ENCODE results near the gene CD8B. TPM values are rescaled to one million over a fixed set of nuclear protein-coding genes. Genes with fewer than 3 reads are reported as not detected.

Gene CD8B
- total and polyA plus RNA-seq, 2 of the 13 experiments (the other 11 are each of a cell fraction or from before 2014, with no cell fraction given) = 0.04 TPM; not detected in 1

- Histone ChIP-seq H3K36me3 (replicated peaks in 1 of 2; ENCODE audit: control insufficient read depth in 1 of 2, insufficient read depth in 2 of 2, low read length in 2 of 2) (no peaks in the 10 kb centered on the region), H3K9me3 (ENCODE audit: low read length) (peaks cover 14% of the 10 kb centered on the region), H3K4me1 (ENCODE audit: insufficient read depth, low read length) (peaks cover under 1% of the 10 kb centered on the region), H3K27me3 (ENCODE audit: control insufficient read depth in 1 of 2, insufficient read depth in 2 of 2, low read length in 2 of 2) (peaks cover 0 to 5% of the 10 kb centered on the region in 2 experiments; a peak in 2 of 5 replicates), H2AFZ (ENCODE audit: low read length) (no peak overlapping the region), H3K9ac (ENCODE audit: insufficient read depth, low read depth, low read length) (no peak overlapping the region), H3K4me2 (ENCODE audit: low read depth, low read length) (no peak overlapping the region), H3K4me3 (replicated peaks in 1 of 3; ENCODE audit: insufficient read depth in 1 of 3, low read depth in 2 of 3, low read length in 3 of 3) (no peak overlapping the region), H4K20me1 (ENCODE audit: insufficient read depth, low read length) (no peaks in the 10 kb centered on the region), H3K79me2 (ENCODE audit: insufficient read depth, low read length) (no peaks in the 10 kb centered on the region), H3K27ac (ENCODE audit: extremely low read length, insufficient read depth, low read length) (no peak overlapping the region)
- in situ Hi-C loops (cut with HindIII; ENCODE audit: extremely low pct_ligation_motif_present, low pct_unique_long_range_greater_than_20kb) = loop anchor here (25.0 kb wide), 1 partner anchor 119 kb away; the partner anchor contains the start of gene RGPD1
- no TSS peak for BruUV-seq (replicated peaks)
- FAIRE-seq (no peak), DNase-seq (ENCODE audit: low spot score) (no peak), ATAC-seq (no peak)
- ChIA-PET POLR2A (no interaction called here), CTCF (ENCODE audit: low intra/inter-chr PET ratio, low total read pairs) (no interaction called here)
- intact Hi-C loops (cut with micrococcal nuclease; ENCODE audit: unreplicated experiment) = no loop called here
- 60% methylated on average over 4 of the region's 4 CpGs for WGBS (ENCODE audit: low lambda C conversion rate)
- TF ChIP-seq MLX (CRISPR knock-in tag; IDR thresholded peaks at IDR 0.05) (no peak), CHD2 (IDR thresholded peaks at IDR 0.05; ENCODE audit: low read depth, low read length) (no peak), ZNF788 (CRISPR knock-in tag; IDR thresholded peaks at IDR 0.05; ENCODE audit: borderline replicate concordance) (no peak), ZGPAT (CRISPR knock-in tag; IDR thresholded peaks at IDR 0.05) (no peak), MTA3 (CRISPR knock-in tag; IDR thresholded peaks at IDR 0.05) (no peak), MLLT10 (CRISPR knock-in tag; IDR thresholded peaks at IDR 0.05) (no peak), ATF5 (CRISPR knock-in tag; IDR thresholded peaks at IDR 0.05; ENCODE audit: low read depth) (no peak), ZBTB37 (CRISPR knock-in tag; IDR thresholded peaks at IDR 0.05) (no peak), BRCA1 (CRISPR knock-in tag; IDR thresholded peaks at IDR 0.05) (no peak), YEATS2 (CRISPR knock-in tag; IDR thresholded peaks at IDR 0.05; ENCODE audit: borderline replicate concordance) (no peak), ZNF720 (CRISPR knock-in tag; IDR thresholded peaks at IDR 0.05) (no peak), XBP1 (CRISPR knock-in tag; IDR thresholded peaks at IDR 0.05) (no peak), STAT5B (CRISPR knock-in tag; IDR thresholded peaks at IDR 0.05) (no peak), ZNF841 (CRISPR knock-in tag; IDR thresholded peaks at IDR 0.05; ENCODE audit: borderline replicate concordance) (no peak), ZNF576 (CRISPR knock-in tag; IDR thresholded peaks at IDR 0.05) (no peak), ZNF556 (CRISPR knock-in tag; IDR thresholded peaks at IDR 0.05; ENCODE audit: borderline replicate concordance) (no peak), ZNF275 (CRISPR knock-in tag; IDR thresholded peaks at IDR 0.05; ENCODE audit: borderline replicate concordance) (no peak)
Measured at GRCh38 chr2:86818114-86818801, 43.4 kb downstream of the CD8B start.
